ENCODE results near the gene PRKD2. TPM values are rescaled to one million over a fixed set of nuclear protein-coding genes. Genes with fewer than 3 reads are reported as not detected.

Gene PRKD2
- 18.8 to 34.2 TPM (median 32.2 TPM) in 5 replicates for total RNA-seq (2022; extraction: Qiagen RNA extraction; ENCODE audit: low read depth)

GRCh38 chr19:46717034-46717715 lies at the start of gene PRKD2:
Gene PRKD2, minus strand, starts transcription at chr19:46717114. Its CDS starts 744 bp downstream, at chr19:46716370.

GRCh38 chr19:46746281-46747057 lies 29.6 kb upstream of the PRKD2 start, which contains the start of gene STRN4:
Gene STRN4, minus strand, starts transcription at chr19:46746450. Its CDS starts 20 bp downstream, at chr19:46746430.

GRCh38 chr19:46745521-46746280 lies 28.8 kb upstream of the PRKD2 start, which contains the start of gene FKRP:
Gene FKRP, plus strand, starts transcription at chr19:46746057. Its CDS starts 9,394 bp downstream, at chr19:46755451.

GRCh38 chr19:46661020-46661731 lies 55.7 kb downstream of the PRKD2 start, which contains the start of gene DACT3:
Gene DACT3, minus strand, starts transcription at chr19:46661182. Its CDS starts 118 bp downstream, at chr19:46661064.

GRCh38 chr19:46635920-46636761 lies 80.8 kb downstream of the PRKD2 start, which contains the start of gene GNG8:
Gene GNG8, minus strand, starts transcription at chr19:46636202. Its CDS starts 1,520 bp downstream, at chr19:46634682.

GRCh38 chr19:46624958-46625661 lies 91.8 kb downstream of the PRKD2 start, which contains the start of gene PTGIR:
Gene PTGIR, minus strand, starts transcription at chr19:46625089. Its CDS starts 864 bp downstream, at chr19:46624225.

Other genes with a start within 250 kb of the PRKD2 start
- 8.1 to 11.0 TPM (median 10.6 TPM) in 5 replicates for gene PNMA8A, start 245.6 kb downstream of the PRKD2 start, total RNA-seq (2022; extraction: Qiagen RNA extraction; ENCODE audit: low read depth)
- gene PNMA8B, start 221.2 kb downstream of the PRKD2 start, total RNA-seq (2022; extraction: Qiagen RNA extraction; ENCODE audit: low read depth), result not detected in 5 replicates
- gene CALM3, start 115.8 kb downstream of the PRKD2 start, total RNA-seq (2022; extraction: Qiagen RNA extraction; ENCODE audit: low read depth), result 192 to 272 TPM (median 253 TPM) in 5 replicates
- gene PTGIR, start 92.0 kb downstream of the PRKD2 start, total RNA-seq (2022; extraction: Qiagen RNA extraction; ENCODE audit: low read depth), result 0.19 TPM in 1 of 5 replicates, not detected in the others
- gene GNG8, start 80.9 kb downstream of the PRKD2 start, total RNA-seq (2022; extraction: Qiagen RNA extraction; ENCODE audit: low read depth), result not detected in 5 replicates
- gene DACT3, start 55.9 kb downstream of the PRKD2 start, total RNA-seq (2022; extraction: Qiagen RNA extraction; ENCODE audit: low read depth), result 0.14 to 0.74 TPM (median 0.38 TPM) in 5 replicates
- 15.8 to 21.4 TPM (median 21.0 TPM) in 5 replicates for gene FKRP, start 28.9 kb upstream of the PRKD2 start, total RNA-seq (2022; extraction: Qiagen RNA extraction; ENCODE audit: low read depth)
- gene STRN4, start 29.3 kb upstream of the PRKD2 start, total RNA-seq (2022; extraction: Qiagen RNA extraction; ENCODE audit: low read depth), result 55.5 to 95.1 TPM (median 89.6 TPM) in 5 replicates
- gene SLC1A5, start 71.5 kb upstream of the PRKD2 start, total RNA-seq (2022; extraction: Qiagen RNA extraction; ENCODE audit: low read depth), result 178 to 276 TPM (median 249 TPM) in 5 replicates
- 201 to 316 TPM (median 311 TPM) in 5 replicates for gene AP2S1, start 133.7 kb upstream of the PRKD2 start, total RNA-seq (2022; extraction: Qiagen RNA extraction; ENCODE audit: low read depth)
- 21.3 to 33.1 TPM (median 29.7 TPM) in 5 replicates for gene ARHGAP35, start 143.9 kb upstream of the PRKD2 start, total RNA-seq (2022; extraction: Qiagen RNA extraction; ENCODE audit: low read depth)